Muscle layer of colon (tissue), 2 donors: ENCODE results near the gene IFITM5.
"Not testable (repeated sequence)": the region's sequence is repeated elsewhere in the genome, so short reads cannot be mapped to it uniquely, and the experiment has no call there.

Source experiments
- H3K27ac ChIP-seq: one replicate; pipeline ENCODE4 v1.7.0; 2013; ENCODE audit warnings: low read depth, mild to moderate bottlenecking, low read length, moderate library complexity
- H3K27me3 ChIP-seq, 2 donors: one replicate each; pipeline ENCODE4 v1.7.0; 2013; ENCODE audit warnings: low read length in 2 of 2, mild to moderate bottlenecking in 2 of 2; ENCODE audit not compliant: insufficient read depth in 2 of 2, control insufficient read depth in 1 of 2
- H3K36me3 ChIP-seq: one replicate; pipeline ENCODE4 v1.7.0; 2013; ENCODE audit warnings: mild to moderate bottlenecking, low read length; ENCODE audit not compliant: insufficient read depth
- H3K4me1 ChIP-seq: one replicate; pipeline ENCODE4 v1.7.0; 2013; ENCODE audit warnings: mild to moderate bottlenecking, low read length; ENCODE audit not compliant: insufficient read depth
- H3K4me3 ChIP-seq, 2 donors: one replicate each; pipeline ENCODE4 v1.7.0; 2013; ENCODE audit warnings: low read length in 2 of 2, low read depth in 1 of 2, mild to moderate bottlenecking in 1 of 2, moderate library complexity in 1 of 2
- H3K9ac ChIP-seq: one replicate; pipeline ENCODE4 v1.7.0; 2013; ENCODE audit warnings: low read length
- H3K9me3 ChIP-seq: one replicate; pipeline ENCODE4 v1.7.0; 2013; ENCODE audit warnings: mild to moderate bottlenecking, low read length
- donor health status: abdominal sarcoma.
- donor health status: Adenocarcinoma of cecum.

IFITM5 gene

GRCh38 chr11:272195-272930, 27.0 kb downstream of the IFITM5 start:
- Histone ChIP-seq H3K27ac (no peak overlapping the region), H3K9ac (no peak overlapping the region), H3K4me1 (no peaks in the 10 kb centered on the region), H3K9me3 (no peaks in the 10 kb centered on the region), H3K36me3 (no peaks in the 10 kb centered on the region), H3K4me3 (no peak overlapping the region), H3K27me3 (peaks cover 0 to 12% of the 10 kb centered on the region in 2 donors)

DNA sequence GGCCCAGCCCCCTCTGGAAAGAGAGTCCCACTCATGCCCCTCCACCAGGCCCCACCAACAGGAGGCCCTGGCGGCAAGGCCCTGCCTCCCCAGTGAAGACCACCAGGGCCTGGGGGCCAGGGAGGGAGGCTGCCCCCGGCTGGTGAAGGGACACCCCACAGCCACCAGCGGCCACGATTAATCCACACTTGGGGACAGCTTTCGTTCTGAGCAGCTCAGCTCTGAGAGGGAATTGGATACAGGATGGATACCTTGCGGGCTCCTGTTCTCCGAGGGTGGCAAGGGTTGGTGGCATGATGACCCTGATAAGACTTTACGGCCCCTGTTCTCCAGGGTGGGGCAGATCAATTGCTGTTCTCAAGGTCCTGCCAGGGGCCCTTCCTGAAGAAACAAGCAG, 28.0 kb downstream of the IFITM5 start:
- H3K27me3 ChIP-seq = peaks cover 0 to 12% of the 10 kb centered on the region in 2 donors
- H3K36me3 ChIP-seq = no peaks in the 10 kb centered on the region
- H3K9ac ChIP-seq = no peak overlapping the region
- H3K4me3 ChIP-seq = no peak overlapping the region
- H3K27ac ChIP-seq = no peak overlapping the region
- H3K9me3 ChIP-seq = no peaks in the 10 kb centered on the region
- no peaks in the 10 kb centered on the region for H3K4me1 ChIP-seq

GRCh38 chr11:270451-271318, 28.6 kb downstream of the IFITM5 start:
- Histone ChIP-seq H3K4me1 (no peaks in the 10 kb centered on the region), H3K9ac (no peak overlapping the region), H3K36me3 (no peaks in the 10 kb centered on the region), H3K9me3 (no peaks in the 10 kb centered on the region), H3K4me3 (no peak overlapping the region), H3K27me3 (peaks cover 0 to 12% of the 10 kb centered on the region in 2 donors), H3K27ac (no peak overlapping the region)

DNA sequence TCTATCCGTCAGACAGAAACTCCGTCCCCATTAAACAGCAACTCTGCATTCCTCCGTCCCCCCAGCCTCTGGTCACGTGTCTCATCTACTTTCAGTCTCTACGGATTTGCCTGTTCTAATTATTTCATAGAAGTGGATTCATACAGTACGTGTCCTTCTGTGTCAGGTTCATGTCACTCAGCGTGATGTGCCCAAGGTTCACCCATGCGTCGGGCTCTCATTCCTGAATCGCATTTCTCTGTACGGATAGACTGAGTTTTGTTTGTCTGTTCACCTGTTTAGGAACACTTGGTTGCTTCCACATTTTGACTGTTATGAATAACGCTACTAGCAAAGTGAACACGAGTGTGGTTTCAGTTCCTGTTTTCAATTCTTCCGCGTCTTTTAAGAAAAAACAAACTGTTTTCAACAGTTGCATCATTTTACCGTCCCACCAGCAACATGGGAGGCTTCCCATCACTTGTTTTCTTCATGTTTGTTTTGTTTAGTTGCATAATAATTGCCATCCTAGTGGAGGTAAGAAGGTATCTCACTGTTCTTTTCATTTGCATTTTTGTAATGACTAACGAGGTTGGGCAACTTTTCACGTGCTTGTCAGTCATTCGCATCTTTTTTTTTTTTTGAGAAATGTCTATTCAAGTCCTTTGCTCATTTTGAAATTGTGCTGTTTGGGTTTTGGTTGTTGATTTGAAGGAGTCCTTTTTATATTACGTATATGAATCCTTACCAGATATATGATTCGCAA, 30.0 kb downstream of the IFITM5 start:
- no peaks in the 10 kb centered on the region for H3K36me3 ChIP-seq
- H3K4me3 ChIP-seq = no peak overlapping the region
- no peak overlapping the region for H3K9ac ChIP-seq
- no peak overlapping the region for H3K27ac ChIP-seq
- no peaks in the 10 kb centered on the region for H3K4me1 ChIP-seq
- peaks cover 0 to 12% of the 10 kb centered on the region in 2 donors for H3K27me3 ChIP-seq
- no peaks in the 10 kb centered on the region for H3K9me3 ChIP-seq

DNA sequence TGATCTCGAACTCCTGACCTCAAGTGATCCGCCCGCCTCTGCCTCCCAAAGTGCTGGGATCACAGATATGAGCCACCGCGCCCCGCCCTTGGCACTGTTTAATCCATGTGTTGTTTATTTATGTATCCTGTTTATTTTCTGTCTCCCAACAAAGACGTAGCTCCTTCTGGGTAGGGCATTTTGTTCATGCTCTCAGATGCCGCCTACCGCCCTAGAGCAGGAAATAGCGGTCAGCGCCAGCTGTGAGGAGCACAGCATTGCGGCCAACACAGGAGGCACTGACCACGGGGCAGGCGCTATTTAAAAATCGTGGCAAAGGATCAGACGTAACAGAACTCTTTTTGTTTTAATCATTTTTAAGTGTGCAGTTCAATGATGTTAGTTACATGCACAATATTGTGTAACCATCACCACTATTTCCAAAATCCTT, 30.6 kb downstream of the IFITM5 start:
- H3K36me3 ChIP-seq, H3K9ac ChIP-seq, H3K27ac ChIP-seq, H3K9me3 ChIP-seq, H3K4me3 ChIP-seq, H3K4me1 ChIP-seq: not testable (repeated sequence)
- H3K27me3 ChIP-seq = peaks cover 0 to 12% of the 10 kb centered on the region in 2 donors

DNA sequence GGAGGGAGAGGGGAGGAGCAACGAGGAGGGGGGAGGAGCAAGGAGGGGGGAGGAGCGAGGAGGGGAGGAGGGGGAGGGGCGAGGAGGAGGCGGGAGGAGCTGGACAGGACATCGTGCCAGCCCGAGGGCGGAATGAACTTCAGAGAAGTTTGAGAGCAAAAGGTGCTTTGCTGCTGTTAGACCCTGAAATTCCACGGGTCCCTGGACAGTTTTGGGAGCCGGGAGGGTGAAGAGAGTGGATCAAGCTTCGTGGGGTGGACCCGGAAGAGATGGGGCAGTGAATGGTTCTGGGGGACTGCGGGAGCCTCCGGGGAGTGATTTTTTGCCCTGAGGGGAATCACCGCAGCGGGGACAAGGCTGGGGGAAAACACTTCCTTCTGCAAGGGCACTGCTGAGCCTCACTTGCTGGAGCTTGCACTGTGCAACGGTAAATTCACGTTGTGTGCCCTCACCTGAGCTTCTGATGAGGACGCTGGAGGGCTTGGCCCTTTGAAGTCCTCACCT, 31.8 kb downstream of the IFITM5 start:
- no peak overlapping the region for H3K4me3 ChIP-seq
- no peaks in the 10 kb centered on the region for H3K4me1 ChIP-seq
- H3K36me3 ChIP-seq = no peaks in the 10 kb centered on the region
- H3K9me3 ChIP-seq = no peaks in the 10 kb centered on the region
- H3K27ac ChIP-seq = no peak overlapping the region
- H3K27me3 ChIP-seq = peaks cover 0 to 12% of the 10 kb centered on the region in 2 donors
- H3K9ac ChIP-seq = no peak overlapping the region

DNA sequence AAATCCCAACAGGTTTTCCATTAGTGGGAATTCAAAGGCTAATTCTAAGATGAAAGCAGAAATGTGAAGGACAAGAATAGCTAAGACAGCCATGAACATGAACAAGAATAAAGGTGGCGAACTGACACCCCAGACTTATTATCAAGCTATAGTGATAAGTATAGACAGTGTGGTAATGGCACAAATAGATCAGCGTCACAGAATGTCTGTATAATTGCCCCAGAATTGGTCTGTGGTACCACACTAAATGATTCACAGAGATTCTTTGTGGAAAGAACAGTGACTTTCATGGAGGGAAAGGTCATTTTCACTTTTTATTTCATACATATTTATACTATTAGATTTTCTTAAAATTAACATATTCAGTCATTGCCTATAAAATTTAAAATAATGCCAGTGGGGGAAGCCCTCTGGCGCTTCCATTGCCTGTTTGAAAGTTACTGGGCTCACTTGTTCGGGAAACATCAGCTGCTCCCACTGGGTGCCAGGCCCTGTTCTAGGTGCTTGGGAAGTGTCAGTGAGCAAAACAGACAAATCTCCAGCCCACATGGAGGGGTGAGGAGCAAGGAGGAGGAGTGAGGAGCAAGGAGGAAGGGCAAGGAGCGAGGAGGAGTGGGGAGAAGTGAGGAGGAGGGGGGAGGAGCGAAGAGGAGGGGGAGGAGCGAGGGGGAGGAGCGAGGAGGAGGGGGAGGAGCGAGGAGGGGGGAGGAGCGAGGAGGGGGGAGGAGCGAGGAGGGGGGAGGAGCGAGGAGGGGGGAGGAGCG, 32.5 kb downstream of the IFITM5 start:
- Histone ChIP-seq H3K27me3 (peaks cover 0 to 12% of the 10 kb centered on the region in 2 donors), H3K36me3 (no peaks in the 10 kb centered on the region), H3K9me3 (no peaks in the 10 kb centered on the region), H3K4me1 (no peaks in the 10 kb centered on the region), H3K4me3 (no peak overlapping the region), H3K9ac (no peak overlapping the region), H3K27ac (no peak overlapping the region)

DNA sequence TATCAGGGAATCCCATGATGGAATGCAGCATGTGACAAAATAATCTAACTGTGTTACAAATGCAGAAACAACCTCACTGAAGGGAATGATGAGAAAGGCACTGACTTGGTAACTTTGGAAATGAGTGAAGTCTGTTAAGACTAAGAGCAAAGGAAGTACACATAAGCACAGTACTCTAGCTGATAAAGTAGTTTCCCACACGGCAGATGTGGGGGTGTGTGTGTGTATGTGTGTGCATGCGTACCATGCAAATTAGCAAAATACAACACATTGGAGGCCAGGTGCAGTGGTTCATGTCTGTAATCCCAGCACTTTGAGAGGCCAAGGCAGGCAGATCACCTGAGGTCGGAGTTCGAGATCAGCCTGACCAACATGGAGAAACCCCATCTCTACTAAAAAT, 37.7 kb downstream of the IFITM5 start:
- no peaks in the 10 kb centered on the region for H3K27me3 ChIP-seq
- H3K27ac ChIP-seq = no peak overlapping the region
- H3K9ac ChIP-seq = no peak overlapping the region
- peaks cover 4% of the 10 kb centered on the region for H3K9me3 ChIP-seq
- H3K4me1 ChIP-seq = no peaks in the 10 kb centered on the region
- no peaks in the 10 kb centered on the region for H3K36me3 ChIP-seq
- no peak overlapping the region for H3K4me3 ChIP-seq

- Histone ChIP-seq H3K9ac (no peak overlapping the region), H3K27ac (no peak overlapping the region), H3K36me3 (no peaks in the 10 kb centered on the region), H3K9me3 (peaks cover 4% of the 10 kb centered on the region), H3K4me3 (no peak overlapping the region), H3K27me3 (no peaks in the 10 kb centered on the region), H3K4me1 (no peaks in the 10 kb centered on the region)
Observed at GRCh38 chr11:259413-259812, 39.9 kb downstream of the IFITM5 start.

DNA sequence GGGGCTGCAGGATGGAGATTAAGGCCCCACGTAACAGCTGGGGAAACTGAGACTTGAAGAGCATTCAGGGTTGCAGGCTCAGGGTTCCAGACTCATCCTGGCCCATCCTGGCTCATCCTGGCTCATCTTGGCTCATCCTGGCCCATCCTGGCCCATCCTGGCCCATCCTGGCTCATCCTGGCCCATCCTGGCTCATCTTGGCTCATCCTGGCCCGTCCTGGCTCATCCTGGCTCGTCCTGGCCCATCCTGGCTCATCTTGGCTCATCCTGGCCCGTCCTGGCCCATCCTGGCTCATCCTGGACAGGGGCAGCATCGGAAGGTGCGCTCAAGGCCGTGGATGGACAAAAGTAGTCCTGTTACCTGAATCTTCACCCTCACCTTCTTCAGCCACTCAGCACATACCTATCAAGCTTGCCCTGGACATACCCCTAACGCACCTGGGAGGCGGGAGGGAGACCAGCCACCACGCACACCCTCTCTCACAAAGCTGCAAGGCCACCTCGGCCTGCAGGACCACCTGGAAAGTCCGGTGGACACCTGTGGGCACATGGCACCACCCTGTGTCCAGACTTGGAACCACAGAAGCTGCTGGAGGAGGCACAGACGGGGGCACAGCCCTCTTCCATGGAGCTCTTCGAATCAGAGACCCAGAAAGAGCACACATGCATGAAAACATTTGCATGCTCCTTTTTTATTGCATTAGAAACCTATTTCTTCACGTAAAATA, 41.4 kb downstream of the IFITM5 start:
- H3K27me3 ChIP-seq = no peaks in the 10 kb centered on the region
- no peaks in the 10 kb centered on the region for H3K4me1 ChIP-seq
- H3K4me3 ChIP-seq = no peak overlapping the region
- H3K27ac ChIP-seq = no peak overlapping the region
- no peak overlapping the region for H3K9ac ChIP-seq
- peaks cover 4% of the 10 kb centered on the region for H3K9me3 ChIP-seq
- peaks cover 6% of the 10 kb centered on the region for H3K36me3 ChIP-seq
